Mucosa of descending colon (tissue), 3 donors: Measurements from ENCODE around the gene PSMD2. TPM values are rescaled to one million over a fixed set of nuclear protein-coding genes. Genes with fewer than 3 reads are reported as not detected.

Experiments
- ATAC-seq: fragments of 200-7000 bp; cut with Tn5 transposase; one replicate; pipeline ENCODE4 v1.9.1; 2020; ENCODE audit warnings: mild to moderate bottlenecking, moderate library complexity
- DNase-seq, 3 donors: peaks; one replicate each; pipeline ENCODE4 v3.0.0-alpha.2; 2020
- H3K36me3 ChIP-seq: fragments of 200-600 bp; one replicate; pipeline ENCODE4 v1.8.0; 2021; ENCODE audit warnings: low read depth, mild to moderate bottlenecking
- H3K4me1 ChIP-seq: fragments of 200-600 bp; one replicate; pipeline ENCODE4 v1.8.0; 2021; ENCODE audit warnings: low read depth, mild to moderate bottlenecking
- H3K4me3 ChIP-seq: fragments of 200-600 bp; one replicate; pipeline ENCODE4 v1.8.0; 2021; ENCODE audit warnings: mild to moderate bottlenecking
- H3K9me3 ChIP-seq: fragments of 200-600 bp; one replicate; pipeline ENCODE4 v1.8.0; 2021; ENCODE audit warnings: mild to moderate bottlenecking
- intact Hi-C, 2 donors: fragments of 100-400 bp; cut with DNase I in 1 of 2; cut with micrococcal nuclease in 1 of 2; formaldehyde crosslinking; loops; one replicate each; pipeline versions ENCODE4 v1.11.0 to v1.11.1; 2022; cut with DNase I, micrococcal nuclease
- total RNA-seq, 3 donors: library from RNA; stranded (reverse); fragmentation: NEBNext Ultra II Directional in 2 of 3; extraction: Animal tissue kit (Norgen Biotek cat#: 25700) in 2 of 3; gene quantifications; one replicate each; pipeline versions ENCODE4 v1.2.1 to v1.2.4, GENCODE V29; 2021 to 2023
- TF ChIP-seq, protein P1 (sequence below): fragments of 200-600 bp; IDR thresholded peaks from one replicate; pipeline ENCODE4 v1.8.0; 2022; ENCODE audit warnings: antibody characterized with exemption, mild to moderate bottlenecking
- donor health status: DM: no; HTN: no; CAD: no; lungs with moderate emphysema.
- donor health status: DM: no; HTN: no; CAD: no.
- donor health status: DM: no; HTN: yes; CAD: no.

Gene PSMD2
- total RNA-seq, 3 donors from 2014 or later = 160 to 223 (median 176) TPM

DNA sequence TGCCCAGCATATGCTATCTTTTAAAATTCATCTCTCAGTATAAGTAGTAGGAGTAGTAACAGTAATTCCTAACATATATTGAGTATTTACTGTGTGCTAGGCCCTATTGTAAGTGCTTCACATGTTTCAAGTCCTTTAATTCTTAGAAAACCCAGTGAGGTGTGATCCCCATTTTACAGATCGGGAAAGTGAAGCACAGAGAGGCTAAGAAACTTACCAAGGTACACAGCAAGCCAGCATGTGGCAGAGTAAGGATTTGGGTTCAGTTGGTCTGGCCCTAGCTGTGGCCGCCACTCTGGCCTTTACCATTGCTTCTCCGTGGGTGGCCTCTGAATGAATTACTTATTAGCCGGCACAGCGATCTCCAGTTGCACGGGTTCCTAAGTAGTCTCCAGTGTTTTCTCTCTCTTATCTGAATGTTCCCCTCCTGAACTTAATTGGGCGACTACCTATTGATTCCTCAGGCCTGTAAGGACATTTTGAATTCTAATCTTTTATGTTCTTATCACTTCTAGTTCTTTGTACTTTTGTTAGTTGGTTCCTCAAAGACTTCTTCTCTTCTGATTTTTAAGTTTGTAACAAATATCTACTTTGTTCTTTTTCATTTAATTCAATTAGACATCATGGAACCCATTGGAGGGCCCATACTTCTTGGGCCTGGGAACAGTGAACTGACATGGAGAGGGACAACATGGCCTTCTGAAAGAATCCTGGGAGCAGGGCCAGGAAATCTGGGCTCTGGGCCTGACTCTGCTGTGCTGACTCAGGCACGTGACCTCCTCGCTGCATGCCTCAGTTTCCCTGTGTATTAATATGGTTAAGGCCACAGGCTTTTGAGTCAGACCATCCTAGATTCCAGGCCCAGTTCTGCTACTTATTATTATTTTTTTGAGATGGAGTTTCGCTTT is 50.8 kb downstream of the PSMD2 start:
- Histone ChIP-seq H3K36me3 (no peaks in the 10 kb centered on the region), H3K4me1 (peaks cover 33% of the 10 kb centered on the region), H3K4me3 (no peak overlapping the region), H3K9me3 (no peaks in the 10 kb centered on the region)
- peak in 1 of 3 donors; percentile 9 for DNase-seq
- TF ChIP-seq, protein P1, sequence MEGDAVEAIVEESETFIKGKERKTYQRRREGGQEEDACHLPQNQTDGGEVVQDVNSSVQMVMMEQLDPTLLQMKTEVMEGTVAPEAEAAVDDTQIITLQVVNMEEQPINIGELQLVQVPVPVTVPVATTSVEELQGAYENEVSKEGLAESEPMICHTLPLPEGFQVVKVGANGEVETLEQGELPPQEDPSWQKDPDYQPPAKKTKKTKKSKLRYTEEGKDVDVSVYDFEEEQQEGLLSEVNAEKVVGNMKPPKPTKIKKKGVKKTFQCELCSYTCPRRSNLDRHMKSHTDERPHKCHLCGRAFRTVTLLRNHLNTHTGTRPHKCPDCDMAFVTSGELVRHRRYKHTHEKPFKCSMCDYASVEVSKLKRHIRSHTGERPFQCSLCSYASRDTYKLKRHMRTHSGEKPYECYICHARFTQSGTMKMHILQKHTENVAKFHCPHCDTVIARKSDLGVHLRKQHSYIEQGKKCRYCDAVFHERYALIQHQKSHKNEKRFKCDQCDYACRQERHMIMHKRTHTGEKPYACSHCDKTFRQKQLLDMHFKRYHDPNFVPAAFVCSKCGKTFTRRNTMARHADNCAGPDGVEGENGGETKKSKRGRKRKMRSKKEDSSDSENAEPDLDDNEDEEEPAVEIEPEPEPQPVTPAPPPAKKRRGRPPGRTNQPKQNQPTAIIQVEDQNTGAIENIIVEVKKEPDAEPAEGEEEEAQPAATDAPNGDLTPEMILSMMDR = no peak
- intact Hi-C loops = no loop called here
- no peak for ATAC-seq

DNA sequence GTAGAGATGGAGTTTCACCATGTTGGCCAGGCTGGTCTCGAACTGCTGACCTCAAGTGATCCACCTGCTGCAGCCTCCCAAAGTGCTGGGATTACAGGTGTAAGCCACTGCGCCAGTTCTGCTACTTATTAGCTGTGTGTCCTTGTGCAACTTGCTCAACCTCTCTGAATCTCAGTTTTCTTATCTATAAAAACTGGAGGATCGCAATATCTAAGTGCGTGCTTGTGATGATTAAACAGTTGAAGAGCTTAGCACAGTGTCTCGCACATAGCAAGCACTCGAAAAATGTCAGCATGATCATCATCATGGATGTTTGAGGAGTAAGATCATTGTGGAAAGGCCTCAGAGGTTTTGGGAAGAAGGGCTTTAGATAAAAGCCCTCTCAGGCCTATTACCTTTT is 51.6 kb downstream of the PSMD2 start:
- Histone ChIP-seq H3K36me3 (no peaks in the 10 kb centered on the region), H3K4me3 (no peak overlapping the region), H3K9me3 (no peaks in the 10 kb centered on the region), H3K4me1 (peaks cover 29% of the 10 kb centered on the region)
- intact Hi-C loops = no loop called here
- ATAC-seq (no peak), DNase-seq (no peak)
- TF ChIP-seq, protein P1 = no peak

DNA sequence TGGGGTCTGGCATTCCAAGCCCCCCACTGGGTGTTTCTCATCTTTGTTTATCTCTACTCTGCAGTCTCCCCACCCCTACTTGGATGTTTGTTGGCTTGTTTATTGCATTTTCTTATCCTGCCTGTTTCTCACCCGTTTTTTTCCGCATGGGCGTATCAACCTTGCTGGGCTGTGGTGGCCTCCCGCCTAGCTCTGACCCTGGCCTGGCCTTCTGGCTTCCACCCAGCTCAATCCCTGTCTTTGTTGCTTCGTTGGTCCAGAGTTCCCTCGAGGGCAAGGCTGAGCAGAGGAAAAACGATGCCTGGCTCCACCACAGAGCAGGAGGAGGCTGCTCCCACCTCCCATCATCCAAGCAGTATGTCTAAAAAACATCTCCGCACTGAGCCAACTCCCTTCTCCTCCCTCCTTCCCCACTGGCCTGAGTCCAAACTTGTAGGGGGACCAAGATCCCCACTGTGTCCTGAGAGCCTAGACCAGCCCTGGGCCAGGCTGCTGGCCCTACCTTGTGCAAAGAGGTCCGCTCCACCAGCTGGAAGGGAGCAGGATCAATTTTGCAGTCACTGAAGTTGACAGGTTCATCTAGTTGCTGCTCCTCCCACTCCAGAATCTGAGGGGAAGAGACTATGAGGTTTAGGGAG is 52.6 kb downstream of the PSMD2 start:
- Histone ChIP-seq H3K4me3 (no peak overlapping the region), H3K9me3 (no peaks in the 10 kb centered on the region), H3K4me1 (peaks cover 22% of the 10 kb centered on the region), H3K36me3 (no peaks in the 10 kb centered on the region)
- TF ChIP-seq, protein P1 = no peak
- DNase-seq (peak in 1 of 3 donors; percentile 50), ATAC-seq (peak; percentile 2)
- intact Hi-C loops = no loop called here

DNA sequence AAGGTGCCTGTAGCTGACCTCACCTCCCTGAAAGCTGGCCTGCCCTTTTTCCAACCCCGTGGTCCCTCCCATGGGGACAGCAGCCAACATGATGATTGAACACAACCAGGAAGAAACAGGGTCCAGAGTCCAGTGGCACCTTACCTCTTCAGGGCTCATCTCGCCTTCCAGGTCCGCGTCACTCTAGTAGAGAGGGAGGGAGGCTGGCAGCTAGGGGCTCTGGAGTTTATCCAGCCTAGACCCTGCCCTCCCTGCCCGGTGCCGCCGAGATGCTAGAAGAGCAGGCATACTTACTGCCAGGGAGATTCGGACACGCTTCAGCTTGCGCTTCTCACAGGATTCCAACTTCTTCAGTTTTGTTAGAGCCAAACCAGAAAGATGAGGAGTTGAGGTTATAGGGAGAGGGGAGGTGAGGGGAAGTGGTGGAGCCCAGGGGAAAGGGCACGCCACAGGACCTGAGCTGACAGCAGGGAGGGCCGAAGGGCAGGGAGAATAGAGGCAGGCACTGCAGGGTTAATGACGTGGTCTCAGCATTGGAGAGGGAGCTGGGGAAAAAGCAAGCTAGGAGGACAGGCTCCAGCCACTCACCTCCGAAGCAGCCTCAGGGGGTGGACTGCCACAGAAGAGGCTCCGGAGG is 53.2 kb downstream of the PSMD2 start:
- H3K36me3 ChIP-seq = no peaks in the 10 kb centered on the region
- H3K9me3 ChIP-seq = no peaks in the 10 kb centered on the region
- intact Hi-C loops = no loop called here
- TF ChIP-seq, protein P1 = no peak
- peaks cover 22% of the 10 kb centered on the region for H3K4me1 ChIP-seq
- DNase-seq = peak; percentile 83 to 96 (median 84)
- ATAC-seq = peak; percentile 94
- H3K4me3 ChIP-seq = no peak overlapping the region

DNA sequence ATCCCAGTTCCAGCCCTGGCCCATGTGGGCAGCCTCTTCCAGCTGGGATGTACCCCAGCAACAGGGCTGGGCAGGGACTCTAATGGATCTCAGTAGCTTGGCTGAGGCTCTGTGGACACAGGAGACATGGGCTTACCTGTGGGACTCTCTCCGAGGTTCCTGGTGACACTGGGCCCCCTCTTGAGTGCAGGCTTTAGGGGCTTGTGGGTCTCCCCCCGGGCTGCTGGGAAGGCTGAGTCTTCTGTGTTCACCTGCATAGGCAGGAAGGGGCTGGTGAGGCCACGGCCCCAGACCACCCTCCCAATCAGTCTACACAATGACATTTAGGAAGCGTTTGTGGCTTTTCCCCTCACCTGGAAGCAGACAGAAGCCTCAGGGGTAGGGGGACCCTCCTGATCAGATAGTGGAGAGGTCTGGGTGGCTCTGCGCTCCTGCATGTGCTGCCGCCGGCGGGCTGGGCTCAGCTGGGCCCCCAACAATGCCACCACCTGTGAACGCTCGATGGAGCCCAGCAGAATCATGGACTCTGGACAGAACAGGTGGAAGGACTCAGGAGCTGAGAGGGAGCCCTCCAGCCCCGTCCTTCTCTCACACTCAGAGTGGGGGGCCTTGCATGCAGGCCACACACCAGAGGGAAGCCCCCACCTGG is 54.0 kb downstream of the PSMD2 start:
- peak; percentile 2 for ATAC-seq
- intact Hi-C loops = no loop called here

More for the DNA sequence above, 54.0 kb downstream of the PSMD2 start:
- Histone ChIP-seq H3K9me3 (no peaks in the 10 kb centered on the region), H3K36me3 (no peaks in the 10 kb centered on the region), H3K4me3 (no peak overlapping the region), H3K4me1 (peaks cover 22% of the 10 kb centered on the region)
- TF ChIP-seq, protein P1 = no peak
- no peak for DNase-seq
